A673 (cell line): Measurements from ENCODE around the gene PID1.

ENCODE experiments used
- EZH2 ChIP-seq: fragments of 200-600 bp; sonication (generic); IDR thresholded peaks from 2 replicates; pipeline ENCODE4 v1.6.1; 2017; ENCODE audit warnings: borderline replicate concordance, low read depth, mild to moderate bottlenecking, mixed read lengths, antibody characterized with exemption, low read length; ENCODE audit not compliant: poor library complexity, severe bottlenecking
- TF ChIP-seq, protein P1 (sequence below): fragments of 300-800, 200-600 bp; sonication (generic); conservative IDR thresholded peaks from 2 replicates; pipeline ENCODE4 v1.5.1; 2017; ENCODE audit warnings: low read depth, mild to moderate bottlenecking, antibody characterized with exemption, low read length, moderate library complexity, mixed read lengths

GRCh38 chr2:229300371-229300770 is 29.3 kb upstream of the PID1 start:
- TF ChIP-seq, protein P1, sequence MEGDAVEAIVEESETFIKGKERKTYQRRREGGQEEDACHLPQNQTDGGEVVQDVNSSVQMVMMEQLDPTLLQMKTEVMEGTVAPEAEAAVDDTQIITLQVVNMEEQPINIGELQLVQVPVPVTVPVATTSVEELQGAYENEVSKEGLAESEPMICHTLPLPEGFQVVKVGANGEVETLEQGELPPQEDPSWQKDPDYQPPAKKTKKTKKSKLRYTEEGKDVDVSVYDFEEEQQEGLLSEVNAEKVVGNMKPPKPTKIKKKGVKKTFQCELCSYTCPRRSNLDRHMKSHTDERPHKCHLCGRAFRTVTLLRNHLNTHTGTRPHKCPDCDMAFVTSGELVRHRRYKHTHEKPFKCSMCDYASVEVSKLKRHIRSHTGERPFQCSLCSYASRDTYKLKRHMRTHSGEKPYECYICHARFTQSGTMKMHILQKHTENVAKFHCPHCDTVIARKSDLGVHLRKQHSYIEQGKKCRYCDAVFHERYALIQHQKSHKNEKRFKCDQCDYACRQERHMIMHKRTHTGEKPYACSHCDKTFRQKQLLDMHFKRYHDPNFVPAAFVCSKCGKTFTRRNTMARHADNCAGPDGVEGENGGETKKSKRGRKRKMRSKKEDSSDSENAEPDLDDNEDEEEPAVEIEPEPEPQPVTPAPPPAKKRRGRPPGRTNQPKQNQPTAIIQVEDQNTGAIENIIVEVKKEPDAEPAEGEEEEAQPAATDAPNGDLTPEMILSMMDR, result no peak
- no peak for TF ChIP-seq EZH2
